Activated T-cell treated with anti-CD3 and anti-CD28 coated beads for 24 hours (primary cell): ENCODE measurements around the gene FBXW12.

ENCODE experiments used
- DNase-seq: peaks from one replicate; pipeline ENCODE4 v3.0.0-alpha.2; 2020; ENCODE audit warnings: low read depth

FBXW12 gene

GRCh38 chr3:48408823-48409281, 36.8 kb downstream of the FBXW12 start:
- no peak for DNase-seq

GRCh38 chr3:48409291-48410201, 37.5 kb downstream of the FBXW12 start:
- DNase-seq = no peak

- no peak for DNase-seq
Measured at GRCh38 chr3:48410205-48411040, 38.4 kb downstream of the FBXW12 start.

- DNase-seq = no peak
Measured at GRCh38 chr3:48411041-48411588, 39.1 kb downstream of the FBXW12 start.

GRCh38 chr3:48411606-48412374, 39.8 kb downstream of the FBXW12 start:
- no peak for DNase-seq

GRCh38 chr3:48412375-48413001, 40.5 kb downstream of the FBXW12 start:
- no peak for DNase-seq

GRCh38 chr3:48413086-48413485, 41.1 kb downstream of the FBXW12 start:
- DNase-seq = no peak

- DNase-seq = no peak
Measured at GRCh38 chr3:48413611-48414010, 41.6 kb downstream of the FBXW12 start.

- no peak for DNase-seq
Measured at GRCh38 chr3:48414376-48415250, 42.6 kb downstream of the FBXW12 start.

- DNase-seq = no peak
Measured at GRCh38 chr3:48415251-48415953, 43.4 kb downstream of the FBXW12 start.

- no peak for DNase-seq
Measured at GRCh38 chr3:48416091-48416505, 44.1 kb downstream of the FBXW12 start.

GRCh38 chr3:48416546-48416945, 44.5 kb downstream of the FBXW12 start:
- DNase-seq = no peak

GRCh38 chr3:48417529-48418108, 45.6 kb downstream of the FBXW12 start:
- DNase-seq = no peak

- no peak for DNase-seq
Measured at GRCh38 chr3:48418140-48418539, 46.1 kb downstream of the FBXW12 start.

GRCh38 chr3:48418651-48419050, 46.6 kb downstream of the FBXW12 start:
- no peak for DNase-seq

GRCh38 chr3:48419149-48419548, 47.1 kb downstream of the FBXW12 start:
- no peak for DNase-seq

GRCh38 chr3:48419597-48419996, 47.6 kb downstream of the FBXW12 start:
- no peak for DNase-seq

- DNase-seq = no peak
Measured at GRCh38 chr3:48420561-48420960, 48.5 kb downstream of the FBXW12 start.

GRCh38 chr3:48422272-48422671, 50.3 kb downstream of the FBXW12 start:
- DNase-seq = no peak
